PC-3 (cell line): Measurements from ENCODE around the gene HIC1. TPM values are rescaled to one million over a fixed set of nuclear protein-coding genes. Genes with fewer than 3 reads are reported as not detected.

Experiments used
- ATAC-seq: fragments of 200-7000 bp; cut with Tn5 transposase; 2 replicates; pipeline ENCODE4 v1.9.1; 2020; ENCODE audit warnings: mild to moderate bottlenecking, moderate library complexity
- BruUV-seq: library from RNA; stranded (reverse); fragments of 400-500 nt; replicated peaks from 2 replicates; lab custom pipeline; 2021; lab: Mats Ljungman, UMichigan
- CTCF ChIA-PET: fragments of 300-600 bp; sonication (Branson Sonifier 250); formaldehyde crosslinking; loops from one replicate; lab custom pipeline; 2022; ENCODE audit warnings: antibody characterized with exemption; lab: Charles Lee
- POLR2A ChIA-PET: fragments of 300-600 bp; sonication (Branson Sonifier 250); formaldehyde crosslinking; loops from one replicate; lab custom pipeline; 2022; ENCODE audit warnings: antibody characterized with exemption; ENCODE audit not compliant: unreplicated experiment; lab: Charles Lee
- DNase-seq: peaks from one replicate; pipeline ENCODE4 v3.0.0-alpha.2; 2015
- H2AFZ ChIP-seq: fragments of 300-600 bp; sonication (generic); 2 replicates; pipeline ENCODE4 v1.6.0; 2016; ENCODE audit warnings: antibody characterized with exemption, low read length
- H3F3A ChIP-seq: fragments of 300-600 bp; sonication (generic); one replicate; pipeline ENCODE4 v1.6.0; 2017; ENCODE audit warnings: antibody characterized with exemption, low read length, control low read depth, mild to moderate bottlenecking; ENCODE audit not compliant: unreplicated experiment
- H3K27ac ChIP-seq: fragments of 300-600 bp; sonication (generic); 2 replicates; pipeline ENCODE4 v1.5.1; 2016; ENCODE audit warnings: mild to moderate bottlenecking, low read length
- H3K27me3 ChIP-seq: fragments of 300-600 bp; sonication (generic); 2 replicates; pipeline ENCODE4 v1.6.1; 2016; ENCODE audit warnings: low read length, mixed read lengths
- H3K36me3 ChIP-seq: fragments of 300-600 bp; sonication (generic); 2 replicates; pipeline ENCODE4 v1.6.1; 2016; ENCODE audit warnings: low read depth, mixed run types, low read length, mixed read lengths
- H3K4me1 ChIP-seq: fragments of 300-600 bp; sonication (generic); 2 replicates; pipeline ENCODE4 v1.5.1; 2016; ENCODE audit warnings: low read length; ENCODE audit not compliant: insufficient read depth
- H3K4me2 ChIP-seq: fragments of 300-600 bp; sonication (generic); 2 replicates; pipeline ENCODE4 v1.6.0; 2016; ENCODE audit warnings: low read length
- H3K4me3 ChIP-seq: fragments of 300-600 bp; sonication (generic); 2 replicates; pipeline ENCODE4 v1.5.1; 2016; ENCODE audit warnings: mild to moderate bottlenecking, low read length, mixed read lengths
- H3K79me2 ChIP-seq: fragments of 300-600 bp; sonication (generic); 2 replicates; pipeline ENCODE4 v1.6.1; 2017; ENCODE audit warnings: low read length, mixed read lengths
- H3K9ac ChIP-seq: fragments of 300-600 bp; sonication (generic); 2 replicates; pipeline ENCODE4 v1.6.0; 2016; ENCODE audit warnings: mild to moderate bottlenecking, low read length
- H3K9me2 ChIP-seq: fragments of 300-600 bp; sonication (generic); replicated peaks from 2 replicates; pipeline ENCODE4 v1.6.1; 2016; ENCODE audit warnings: mixed run types, low read length, mixed read lengths
- H3K9me3 ChIP-seq: fragments of 300-600 bp; sonication (generic); 2 replicates; pipeline ENCODE4 v1.6.1; 2016; ENCODE audit warnings: low read length, mixed read lengths
- H4K20me1 ChIP-seq: fragments of 300-600 bp; sonication (generic); 2 replicates; pipeline ENCODE4 v1.6.1; 2016; ENCODE audit warnings: low read length, mixed read lengths
- EZH2 ChIP-seq: fragments of 300-600 bp; sonication (generic); IDR thresholded peaks from one replicate; pipeline ENCODE4 v1.6.1; 2017; ENCODE audit warnings: antibody characterized with exemption, mild to moderate bottlenecking, low read length; ENCODE audit not compliant: unreplicated experiment
- EZH2phosphoT487 ChIP-seq: fragments of 300-600 bp; sonication (generic); IDR thresholded peaks from 2 replicates; pipeline ENCODE4 v1.6.1; 2018; ENCODE audit warnings: mild to moderate bottlenecking, antibody characterized with exemption, low read length, borderline replicate concordance
- intact Hi-C: fragments of 100-400 bp; cut with micrococcal nuclease; formaldehyde crosslinking; loops from 2 replicates; pipeline ENCODE4 v1.9.0; 2023
- total RNA-seq: library from RNA; depleted of rRNA; stranded (reverse); fragments of >200 nt; gene quantifications from 2 replicates; pipeline ENCODE4 v1.2.3, GENCODE V29; 2014
- TF ChIP-seq, protein P1 (sequence below): fragments of 300-600 bp; sonication (generic); conservative IDR thresholded peaks from 2 replicates; pipeline ENCODE4 v1.5.1; 2017; ENCODE audit warnings: antibody characterized with exemption, low read depth, mild to moderate bottlenecking, low read length

The HIC1 gene
- total RNA-seq, 1 experiment from 2014 or later = 4.4 TPM

GRCh38 chr17:2083613-2084035 is 28.7 kb downstream of the HIC1 start:
- DNase-seq (no peak), ATAC-seq (no peak)
- no peaks in the 10 kb centered on the region for H3K27me3 ChIP-seq
- H3F3A ChIP-seq = no peaks in the 10 kb centered on the region
- H2AFZ ChIP-seq = no peak overlapping the region
- H3K9ac ChIP-seq = peak overlapping the region; percentile 68
- peaks cover 47% of the 10 kb centered on the region for H3K4me1 ChIP-seq
- TF ChIP-seq EZH2 (no peak), EZH2phosphoT487 (no peak)
- TF ChIP-seq, protein P1, sequence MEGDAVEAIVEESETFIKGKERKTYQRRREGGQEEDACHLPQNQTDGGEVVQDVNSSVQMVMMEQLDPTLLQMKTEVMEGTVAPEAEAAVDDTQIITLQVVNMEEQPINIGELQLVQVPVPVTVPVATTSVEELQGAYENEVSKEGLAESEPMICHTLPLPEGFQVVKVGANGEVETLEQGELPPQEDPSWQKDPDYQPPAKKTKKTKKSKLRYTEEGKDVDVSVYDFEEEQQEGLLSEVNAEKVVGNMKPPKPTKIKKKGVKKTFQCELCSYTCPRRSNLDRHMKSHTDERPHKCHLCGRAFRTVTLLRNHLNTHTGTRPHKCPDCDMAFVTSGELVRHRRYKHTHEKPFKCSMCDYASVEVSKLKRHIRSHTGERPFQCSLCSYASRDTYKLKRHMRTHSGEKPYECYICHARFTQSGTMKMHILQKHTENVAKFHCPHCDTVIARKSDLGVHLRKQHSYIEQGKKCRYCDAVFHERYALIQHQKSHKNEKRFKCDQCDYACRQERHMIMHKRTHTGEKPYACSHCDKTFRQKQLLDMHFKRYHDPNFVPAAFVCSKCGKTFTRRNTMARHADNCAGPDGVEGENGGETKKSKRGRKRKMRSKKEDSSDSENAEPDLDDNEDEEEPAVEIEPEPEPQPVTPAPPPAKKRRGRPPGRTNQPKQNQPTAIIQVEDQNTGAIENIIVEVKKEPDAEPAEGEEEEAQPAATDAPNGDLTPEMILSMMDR = no peak
- intact Hi-C loops = loop anchor here (10.0 kb wide), 1 partner anchor 91 kb away; no protein-coding TSS in a partner anchor
- peak overlapping the region; percentile 94 for H3K27ac ChIP-seq
- H3K4me3 ChIP-seq = no peak overlapping the region
- no peaks in the 10 kb centered on the region for H3K79me2 ChIP-seq
- peak overlapping the region; percentile 53 for H3K4me2 ChIP-seq
- ChIA-PET POLR2A (no interaction called here), CTCF (interaction anchor here (0.5 kb wide), 1 partner anchor 90 kb away, joined by 3 read pairs; no protein-coding TSS in a partner anchor)
- H3K9me3 ChIP-seq = no peaks in the 10 kb centered on the region
- H4K20me1 ChIP-seq = no peaks in the 10 kb centered on the region
- H3K36me3 ChIP-seq = no peaks in the 10 kb centered on the region
- no peaks in the 10 kb centered on the region for H3K9me2 ChIP-seq
- BruUV-seq = no TSS peak

DNA sequence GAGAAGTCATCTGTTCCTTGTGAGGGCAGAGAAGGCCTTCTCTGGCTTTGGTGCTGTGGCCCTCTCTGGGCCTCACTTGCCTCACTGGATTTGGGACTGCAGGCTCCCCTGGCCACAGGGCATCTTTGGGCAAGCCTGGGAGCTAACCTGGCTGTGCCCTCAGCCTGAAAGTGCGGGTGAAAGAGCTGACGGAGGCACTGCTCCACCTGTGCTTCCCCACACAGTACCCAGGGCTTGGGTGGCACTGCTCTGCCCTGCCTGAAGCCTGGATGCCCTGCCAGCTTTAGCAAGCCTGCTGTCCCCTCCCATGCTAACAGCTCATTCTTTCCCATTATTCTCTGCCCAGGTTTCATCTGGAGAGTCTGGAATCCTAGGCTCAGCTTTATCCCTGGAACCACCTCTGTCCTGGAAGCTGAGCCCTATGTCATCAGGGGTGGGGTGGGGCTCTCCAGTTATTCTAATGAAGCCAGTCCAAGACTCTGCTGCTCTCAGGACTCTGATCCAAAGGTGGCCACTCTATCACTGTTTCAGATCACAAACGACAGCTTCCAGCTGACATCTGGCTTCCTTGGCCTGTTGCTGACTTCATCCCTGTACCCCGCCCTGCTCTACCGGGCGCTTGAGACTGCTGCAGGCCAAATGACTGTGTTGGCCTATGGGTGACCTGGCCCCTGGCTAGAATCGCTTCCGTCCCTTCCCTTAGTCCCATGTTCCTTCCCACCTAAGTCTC is 29.3 kb downstream of the HIC1 start:
- peaks cover 47% of the 10 kb centered on the region for H3K4me1 ChIP-seq
- peak overlapping the region; percentile 94 for H3K27ac ChIP-seq
- no peaks in the 10 kb centered on the region for H3K36me3 ChIP-seq
- DNase-seq (peak; percentile 67), ATAC-seq (peak; percentile 61)
- ChIA-PET POLR2A (no interaction called here), CTCF (interaction anchor here (0.5 kb wide), 1 partner anchor 89 kb away, joined by 3 read pairs; no protein-coding TSS in a partner anchor)
- no peaks in the 10 kb centered on the region for H3K27me3 ChIP-seq
- peak overlapping the region; percentile 10; the same call in 1 of the 2 replicates for H3K4me3 ChIP-seq
- TF ChIP-seq EZH2 (no peak), EZH2phosphoT487 (no peak)
- TF ChIP-seq, protein P1 = no peak
- peak overlapping the region; percentile 53 for H3K4me2 ChIP-seq
- no peaks in the 10 kb centered on the region for H4K20me1 ChIP-seq
- H3K9me3 ChIP-seq = no peaks in the 10 kb centered on the region
- intact Hi-C loops = loop anchor here (10.0 kb wide), 1 partner anchor 91 kb away; no protein-coding TSS in a partner anchor
- no peaks in the 10 kb centered on the region for H3K9me2 ChIP-seq
- H3F3A ChIP-seq = no peaks in the 10 kb centered on the region
- no peak overlapping the region for H2AFZ ChIP-seq
- H3K9ac ChIP-seq = peak overlapping the region; percentile 68
- H3K79me2 ChIP-seq = no peaks in the 10 kb centered on the region
- no TSS peak for BruUV-seq
